GM12891 (cell line): Measurements from ENCODE around the gene CLCN2.

Experiments used
- PAX5 ChIP-seq: IDR thresholded peaks from 2 replicates; pipeline ENCODE4 v1.6.1; 2011; ENCODE audit warnings: low read length, moderate library complexity, mild to moderate bottlenecking; ENCODE audit not compliant: insufficient read depth, severe bottlenecking
- POLR2A ChIP-seq: IDR thresholded peaks from 2 replicates; pipeline ENCODE4 v1.6.1; 2011; ENCODE audit warnings: low read depth, low read length, control low read depth
- POLR2AphosphoS5 ChIP-seq: IDR thresholded peaks from 2 replicates; pipeline ENCODE4 v1.6.1; 2011; ENCODE audit warnings: low read depth, low read length, control low read depth
- SPI1 ChIP-seq: IDR thresholded peaks from 2 replicates; pipeline ENCODE4 v1.6.1; 2011; ENCODE audit warnings: low read depth, low read length, control low read depth
- TAF1 ChIP-seq: IDR thresholded peaks from 2 replicates; pipeline ENCODE4 v1.6.1; 2011; ENCODE audit warnings: low read depth, low read length, control low read depth

DNA sequence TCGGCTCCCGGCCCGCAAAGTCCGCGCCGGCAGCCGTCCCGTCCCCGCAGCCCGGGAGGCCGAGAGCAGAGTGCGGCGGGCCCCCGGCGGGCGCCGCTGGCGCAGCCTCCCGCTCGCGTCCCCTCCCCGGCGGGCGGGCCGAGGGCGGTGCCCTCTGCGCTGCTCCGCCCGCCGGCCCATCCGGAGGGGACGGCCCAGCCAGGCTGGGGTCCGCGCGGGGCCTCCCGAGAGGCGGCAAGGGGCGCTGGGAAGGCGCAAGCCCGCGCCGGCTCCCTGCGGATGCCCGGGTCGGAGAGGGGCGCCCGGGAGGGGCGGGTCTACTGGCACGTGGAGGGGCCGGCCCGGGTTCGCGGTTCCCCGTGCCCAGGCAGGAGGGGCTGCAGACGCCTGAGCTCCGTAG is at the start of gene CLCN2, which contains the start of gene POLR2H:
- TF ChIP-seq POLR2AphosphoS5 (no peak), POLR2A (no peak), TAF1 (no peak), SPI1 (no peak), PAX5 (no peak)
